ENCODE measurements around the gene COTL1.

Gene COTL1

DNA sequence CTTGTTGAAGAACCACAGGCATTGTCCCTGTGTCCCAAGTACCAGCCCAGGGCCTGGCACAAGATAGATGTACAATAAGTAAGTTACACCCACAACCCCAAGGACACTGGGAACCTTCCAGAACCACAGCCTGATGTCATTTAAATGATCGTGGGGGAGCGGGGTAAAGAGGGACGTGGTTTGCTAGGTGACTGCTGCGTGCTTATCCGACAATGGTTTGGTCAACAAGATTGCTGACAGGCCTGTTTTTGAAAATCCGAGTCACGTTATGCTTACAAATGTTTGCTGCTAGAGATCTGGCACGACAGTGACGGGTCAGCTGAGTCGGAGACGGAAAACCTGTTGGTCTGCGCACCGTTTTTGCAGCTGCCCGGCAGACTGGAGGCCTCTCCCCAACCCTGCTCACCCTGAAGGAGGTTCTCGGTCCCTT lies 22.8 kb downstream of the COTL1 start:
- no peak for DNase-seq

DNA sequence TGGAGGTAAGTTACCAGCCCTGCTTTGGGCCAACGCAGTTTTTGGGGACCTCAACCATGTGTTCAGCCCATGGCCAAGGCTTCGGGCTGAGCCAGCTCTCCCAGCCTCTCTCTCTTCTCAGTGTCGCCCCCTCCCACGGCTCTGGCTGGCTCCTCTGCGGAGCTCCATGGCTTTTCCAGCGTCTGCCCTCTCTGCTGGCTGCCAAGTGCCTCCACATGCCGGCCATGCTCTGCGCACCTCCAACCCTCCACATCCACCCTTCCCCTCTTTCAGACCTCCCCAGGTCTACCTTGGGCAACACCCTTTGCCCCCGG lies 23.2 kb downstream of the COTL1 start:
- no peak for DNase-seq

DNA sequence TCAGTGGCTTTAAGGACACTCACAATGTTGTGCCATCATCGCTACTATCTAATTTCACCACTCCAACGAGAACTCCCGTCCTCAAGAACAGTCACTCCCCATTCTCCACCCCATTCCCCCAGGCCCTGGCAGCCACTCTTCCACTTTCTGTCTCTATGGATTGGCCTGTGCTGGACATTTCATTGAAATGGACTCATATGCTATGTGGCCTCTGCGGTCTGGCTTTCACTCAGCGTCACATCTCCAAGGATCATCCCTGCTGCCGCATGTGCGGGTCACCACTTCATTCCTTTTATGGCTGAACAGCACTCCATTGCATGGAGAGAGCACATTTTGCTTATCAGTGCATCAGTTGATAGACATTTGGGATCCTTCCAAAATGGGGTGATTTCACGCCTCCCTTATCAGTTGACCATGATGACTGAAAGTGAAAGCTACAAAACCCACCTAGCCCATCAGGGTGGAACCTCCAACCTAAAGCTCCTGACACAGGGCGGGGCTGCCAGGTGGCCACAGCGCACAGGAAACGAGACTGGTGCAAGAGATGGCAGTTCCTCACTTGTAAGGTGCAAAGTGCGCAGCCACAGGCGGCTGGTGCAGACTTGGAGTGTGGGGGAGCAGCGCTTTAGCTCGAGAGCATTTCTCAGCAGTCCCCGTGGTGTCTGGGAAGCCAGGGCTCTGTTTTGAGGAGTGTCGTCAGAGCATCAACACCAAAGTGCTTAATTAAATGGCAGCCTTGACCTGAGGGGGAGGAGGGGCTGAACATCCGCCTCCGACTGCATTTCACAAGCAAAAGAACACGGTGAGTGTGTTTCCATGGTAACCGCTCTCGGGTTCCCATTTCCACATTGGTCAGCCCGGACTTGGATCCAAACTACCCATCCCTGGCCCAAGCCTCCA lies 23.8 kb downstream of the COTL1 start:
- peak; percentile 70 for DNase-seq

DNA sequence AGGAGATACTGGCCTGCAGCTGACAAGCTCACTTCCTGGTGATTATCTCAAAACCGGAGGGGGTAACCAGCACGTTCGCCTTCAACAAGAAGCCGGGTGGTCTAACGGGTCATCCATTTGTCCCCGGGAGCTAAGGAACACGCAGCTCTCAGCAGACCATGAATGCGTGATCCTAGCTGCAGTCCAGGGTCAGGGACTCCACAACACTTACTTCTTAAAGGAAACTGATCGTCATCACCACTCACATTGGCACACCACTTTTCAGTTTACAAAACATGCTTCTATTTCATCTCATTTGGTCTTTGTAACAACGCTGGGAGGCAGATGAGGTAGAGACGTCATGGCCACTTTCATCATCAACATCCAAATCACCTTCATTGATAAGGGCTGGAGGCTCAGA lies 25.2 kb downstream of the COTL1 start:
- DNase-seq, result no peak

DNA sequence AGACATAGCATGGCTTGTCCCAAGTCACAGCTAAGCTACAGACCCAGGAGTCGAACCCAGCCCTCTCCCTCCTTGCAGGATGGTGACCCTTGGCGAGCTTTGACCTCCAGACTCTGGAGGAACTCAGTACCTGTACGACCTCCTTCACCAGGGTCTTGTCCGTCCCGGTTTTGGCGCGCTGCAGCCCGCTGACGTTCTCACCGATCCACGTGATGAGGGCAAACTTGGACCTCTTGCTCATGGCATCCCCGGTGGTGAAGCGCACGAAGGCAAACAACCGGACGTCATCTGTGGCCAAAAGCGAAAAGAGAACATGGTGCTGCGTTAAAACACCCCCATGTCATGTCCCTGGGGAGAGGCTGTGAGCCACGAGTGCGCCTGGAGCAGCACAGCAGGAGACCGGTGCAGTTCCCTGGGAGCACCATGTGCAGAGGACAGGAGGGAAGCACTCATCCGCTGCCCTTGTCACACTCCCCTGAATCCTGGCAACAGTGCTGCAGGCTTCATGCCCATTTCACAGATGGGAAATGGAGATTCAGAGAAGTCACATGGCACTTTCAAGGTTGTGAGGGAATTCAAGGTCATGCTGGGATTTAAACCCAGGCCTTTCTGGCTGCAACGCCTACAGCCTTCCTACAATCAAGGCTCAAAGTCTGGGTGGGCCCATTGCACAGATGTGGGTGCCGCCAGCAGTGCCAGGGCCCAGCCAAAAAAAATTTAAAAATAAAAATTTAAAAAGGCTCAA lies 27.7 kb downstream of the COTL1 start:
- DNase-seq, result no peak

DNA sequence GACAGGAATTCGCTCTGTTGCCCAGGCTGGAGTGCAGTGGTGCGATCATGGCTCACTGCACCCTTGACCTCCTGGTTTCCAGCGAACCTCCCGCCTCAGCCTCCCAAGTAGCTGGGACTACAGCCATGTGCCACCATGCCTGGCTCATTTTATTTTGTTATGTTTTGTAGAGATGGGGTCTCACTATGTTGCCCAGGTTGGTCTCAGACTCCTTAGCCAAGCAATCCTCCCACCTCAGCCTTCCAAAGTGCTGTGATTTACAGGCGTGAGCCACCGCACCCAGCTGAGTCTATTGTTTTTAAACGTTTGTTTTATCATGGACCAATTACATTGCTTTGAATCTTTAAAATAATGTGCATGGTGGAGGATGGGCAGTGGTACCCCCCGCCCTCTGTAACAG lies 28.9 kb downstream of the COTL1 start:
- no peak for DNase-seq

DNA sequence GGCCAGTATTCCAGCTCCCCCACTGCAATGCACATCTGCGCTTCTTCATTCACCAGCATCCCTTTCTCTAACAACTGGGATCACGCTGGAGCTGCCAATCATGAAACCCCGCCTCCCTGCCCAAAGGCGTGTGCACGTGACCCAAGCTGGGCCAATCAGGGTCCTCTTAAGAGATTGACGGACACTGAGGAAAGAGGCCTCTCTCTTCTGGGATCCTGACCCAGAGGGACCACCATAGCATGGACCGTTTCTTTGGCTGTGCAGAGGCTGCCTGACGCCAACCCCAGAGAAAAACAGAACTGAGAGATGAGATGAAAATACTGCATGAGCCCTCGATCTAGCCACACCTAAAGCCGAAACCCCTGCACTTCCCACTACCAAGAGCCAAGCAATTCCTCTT lies 32.0 kb downstream of the COTL1 start:
- DNase-seq, result no peak

DNA sequence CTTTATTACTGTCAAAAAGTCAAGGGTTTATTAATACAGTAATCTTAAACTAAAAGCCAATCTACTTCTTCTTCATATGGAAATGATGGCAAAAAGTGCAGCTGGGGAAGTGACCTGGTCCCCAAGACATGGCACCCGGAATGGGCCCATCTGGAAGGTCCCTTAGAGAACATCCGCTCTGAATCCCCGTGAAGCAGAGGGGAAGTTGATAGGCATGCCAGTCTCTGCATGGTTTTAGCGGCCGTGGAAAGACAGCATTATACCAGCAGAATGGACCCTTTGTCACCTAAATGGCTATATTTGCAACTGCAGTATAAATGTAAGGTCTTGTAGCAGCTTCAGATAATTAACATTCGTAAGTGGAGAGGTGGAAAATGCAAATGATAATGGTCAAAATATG lies 32.4 kb downstream of the COTL1 start:
- no peak for DNase-seq

DNA sequence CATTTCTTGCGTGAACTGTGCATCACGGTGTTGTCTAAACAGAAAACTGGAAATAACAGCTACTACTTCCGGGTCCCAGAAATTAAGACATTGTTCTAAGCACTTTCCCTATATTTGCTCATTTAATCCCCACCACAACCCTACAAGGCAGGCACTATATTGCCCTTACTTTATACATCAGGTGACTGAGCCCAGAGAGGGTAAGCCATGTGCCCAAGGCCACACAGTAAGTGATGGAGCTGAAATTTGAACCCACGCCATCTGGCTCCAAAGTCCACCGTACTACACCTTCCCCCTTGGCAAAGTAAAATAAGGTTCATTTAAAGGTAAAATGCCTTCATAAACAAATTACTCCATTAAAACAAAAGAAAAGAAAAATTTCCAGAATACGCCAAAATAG lies 33.2 kb downstream of the COTL1 start:
- no peak for DNase-seq

DNA sequence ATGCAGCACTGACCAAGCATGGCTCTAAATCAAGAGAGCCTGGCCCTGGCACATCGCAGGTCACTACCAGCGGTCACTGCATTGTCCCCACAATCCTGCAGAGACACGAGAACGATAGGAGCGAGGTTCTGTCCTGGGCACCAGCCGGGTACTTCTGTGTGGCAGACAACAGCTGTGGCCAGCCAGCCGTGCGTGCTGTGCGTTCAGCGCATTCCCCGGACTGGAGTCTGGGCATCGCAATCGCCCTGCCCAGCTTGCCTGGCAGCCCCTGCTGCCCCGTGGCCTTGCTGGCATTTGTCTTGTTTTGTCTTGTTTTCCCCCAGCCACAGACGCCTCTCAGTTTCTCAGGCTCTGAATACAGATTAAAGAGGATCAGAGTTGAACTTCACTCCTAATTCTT lies 33.9 kb downstream of the COTL1 start:
- no peak for DNase-seq

DNA sequence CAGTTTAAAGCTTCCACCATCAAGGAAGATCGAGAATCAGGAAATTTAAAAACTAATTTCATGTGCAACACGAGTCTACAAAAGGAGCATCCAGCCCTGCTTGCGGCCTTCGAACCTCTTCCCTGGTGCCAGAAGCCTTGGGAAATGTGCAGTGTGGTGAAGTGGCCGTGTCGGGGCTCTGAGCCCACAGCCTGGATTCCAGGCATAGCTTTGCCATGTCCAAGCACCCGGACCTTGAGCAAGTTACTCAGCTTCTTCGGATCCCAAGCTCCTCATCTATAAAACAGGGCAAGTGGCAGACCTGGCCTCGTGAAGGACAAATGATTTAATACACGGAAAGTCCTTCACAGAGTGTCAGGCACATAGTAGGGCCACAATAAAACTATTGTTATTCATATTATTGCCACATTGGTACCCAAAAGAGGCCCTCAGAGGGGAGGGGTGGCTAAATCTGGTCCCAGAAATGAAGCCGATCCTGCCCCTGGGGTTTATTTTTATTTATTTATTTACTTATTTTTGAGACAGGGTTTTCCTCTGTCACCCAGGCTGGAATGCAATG lies 34.8 kb downstream of the COTL1 start:
- DNase-seq, result no peak

DNA sequence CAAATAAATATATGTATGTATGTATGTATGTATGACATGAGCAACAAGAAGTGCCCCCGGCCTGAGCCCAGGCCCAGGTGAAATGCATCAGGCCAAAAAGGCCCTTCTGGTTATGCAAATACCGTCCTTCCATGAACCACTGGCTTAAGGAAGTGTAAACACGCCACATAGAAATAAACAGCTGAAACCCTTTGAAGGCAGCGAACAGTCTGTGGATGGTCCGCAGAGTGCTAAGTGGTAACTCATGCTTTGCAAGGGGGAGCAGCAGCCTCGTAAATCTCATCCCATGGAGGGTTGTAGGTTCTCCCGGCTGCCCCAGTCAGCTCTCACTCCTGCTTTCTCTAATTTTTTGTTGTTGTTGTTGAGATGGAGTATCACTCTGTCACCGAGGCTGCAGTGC lies 36.7 kb downstream of the COTL1 start:
- no peak for DNase-seq

DNA sequence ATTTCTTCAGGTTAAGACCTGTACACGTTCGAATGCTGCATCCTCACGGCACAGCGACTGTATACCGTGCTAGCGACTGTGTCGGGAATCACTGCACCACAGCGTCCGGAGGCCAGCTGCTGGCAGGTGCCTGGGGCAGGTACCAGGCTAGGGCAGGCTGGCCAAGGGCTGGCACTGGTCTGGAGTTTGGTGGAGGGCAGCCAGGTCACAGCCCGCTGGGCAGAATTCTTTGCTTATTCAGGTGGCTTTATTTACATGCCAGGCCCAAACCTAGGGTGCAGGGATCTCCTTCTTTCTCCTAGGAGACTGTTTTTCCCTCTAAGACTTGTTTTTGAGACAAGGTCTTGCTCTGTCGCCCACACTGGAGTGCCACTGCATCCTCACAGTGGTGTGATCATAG lies 37.9 kb downstream of the COTL1 start:
- no peak for DNase-seq

DNA sequence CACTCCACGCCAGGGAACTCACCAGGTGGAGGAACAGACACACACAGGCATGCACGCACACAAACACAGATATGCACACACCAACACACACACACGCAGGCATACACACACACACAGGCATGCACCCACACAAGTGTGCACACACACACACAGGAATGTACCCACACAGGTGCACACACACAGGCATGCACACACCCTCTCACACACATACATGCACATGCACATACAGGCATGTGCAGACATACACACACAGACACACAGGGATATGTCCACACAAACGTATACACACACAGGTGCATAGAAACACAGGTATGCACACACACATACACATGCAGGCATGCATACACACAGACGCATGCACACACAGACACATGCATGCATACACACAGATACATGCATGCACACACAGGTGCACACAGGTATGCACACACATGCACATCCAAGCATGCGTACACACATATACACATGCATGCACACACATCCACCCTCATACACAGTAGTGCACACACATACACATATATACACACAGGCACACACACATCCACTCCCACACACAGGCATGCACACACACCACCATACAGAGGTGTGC lies 39.2 kb downstream of the COTL1 start:
- DNase-seq, result no peak

DNA sequence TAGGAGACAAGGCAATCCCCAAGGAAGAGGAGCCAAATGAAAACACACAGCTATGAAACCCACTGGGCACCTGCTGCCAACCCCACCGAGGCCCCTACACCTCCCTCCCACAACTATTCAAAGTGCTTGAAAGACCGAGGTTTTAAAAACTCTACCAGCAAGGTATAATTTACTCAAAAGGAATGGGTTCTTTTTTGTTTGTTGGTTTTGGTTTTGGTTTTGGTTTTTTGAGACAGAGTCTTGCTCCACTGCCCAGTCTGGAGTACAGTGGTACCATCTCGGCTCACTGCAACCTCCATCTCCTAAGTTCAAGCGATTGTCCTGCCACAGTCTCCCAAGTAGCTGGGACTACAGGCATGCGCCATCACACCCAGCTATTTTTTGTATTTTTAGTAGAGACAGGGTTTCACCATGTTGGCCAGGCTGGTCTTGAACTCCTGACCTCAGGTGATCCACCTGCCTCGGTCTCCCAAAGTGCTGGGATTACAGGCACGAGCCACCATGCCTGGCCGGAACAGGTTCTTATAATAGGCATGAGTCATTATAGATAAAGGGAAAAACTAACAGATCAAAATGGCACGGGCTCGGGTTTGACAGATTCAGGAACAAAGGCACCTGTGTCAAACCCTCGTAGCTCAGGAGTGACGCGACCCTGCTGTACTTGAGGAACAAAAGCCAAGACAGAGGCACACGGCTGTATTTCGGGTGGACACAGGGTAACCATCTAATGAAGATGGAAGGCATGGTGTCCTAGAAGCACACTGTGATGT lies 40.7 kb downstream of the COTL1 start:
- DNase-seq, result no peak

DNA sequence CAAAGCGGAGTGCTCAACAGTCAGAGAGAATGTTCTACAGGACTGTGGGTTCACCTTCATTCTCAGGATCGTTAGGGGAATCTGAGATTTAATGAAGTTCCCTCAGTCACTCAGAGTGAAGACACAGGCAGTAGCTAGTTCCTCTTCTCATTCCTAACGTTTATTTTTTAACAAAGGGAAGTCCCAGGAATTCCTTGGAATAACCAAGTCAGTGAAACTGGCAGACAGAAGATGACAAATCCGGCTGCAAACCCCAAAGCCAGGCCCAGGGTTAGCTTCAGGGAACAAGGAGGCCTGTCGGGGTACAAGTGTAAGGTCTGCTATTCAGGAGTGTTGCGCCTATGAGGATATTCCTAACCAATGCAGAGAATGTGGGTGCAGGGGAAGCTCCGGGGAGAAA lies 42.0 kb downstream of the COTL1 start:
- no peak for DNase-seq

DNA sequence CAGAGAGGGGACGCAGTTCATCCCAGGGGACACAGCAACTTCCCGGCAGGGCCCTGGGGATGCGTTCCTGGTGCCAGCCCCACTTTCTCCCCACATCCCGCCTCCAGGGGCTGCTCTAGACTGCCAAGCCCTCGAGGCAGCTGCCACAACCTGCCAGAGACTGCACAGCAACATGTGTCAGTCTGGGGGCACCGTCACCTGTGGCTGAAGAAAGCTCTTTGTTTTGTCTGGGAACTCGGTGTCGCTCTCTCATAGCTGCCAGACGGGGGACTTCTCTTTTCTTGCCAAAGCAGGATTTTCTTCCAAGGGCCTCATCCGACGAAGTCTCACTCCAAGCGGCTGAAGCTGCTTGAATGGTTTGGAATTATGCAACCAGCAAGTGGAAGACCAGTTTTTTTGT lies 43.7 kb downstream of the COTL1 start:
- no peak for DNase-seq

DNA sequence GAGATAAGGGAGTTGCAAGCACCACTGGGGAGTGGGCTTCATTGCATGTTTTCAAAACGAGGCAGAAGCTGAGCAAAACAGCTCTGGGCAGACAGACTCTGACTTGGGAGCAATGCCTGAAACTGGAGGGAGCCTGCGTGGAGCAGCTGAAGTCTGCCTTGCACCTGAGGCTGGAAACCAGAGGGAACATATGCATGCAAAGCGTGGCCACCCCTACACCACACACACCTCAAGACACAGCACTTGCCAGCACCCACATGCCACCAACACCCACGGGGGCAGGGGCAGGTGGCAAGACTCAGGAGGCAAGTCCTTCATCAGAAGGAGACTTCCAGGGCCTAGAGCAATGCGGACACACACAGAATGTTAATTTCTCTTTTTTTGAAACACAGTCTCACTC lies 45.8 kb downstream of the COTL1 start:
- DNase-seq, result no peak

DNA sequence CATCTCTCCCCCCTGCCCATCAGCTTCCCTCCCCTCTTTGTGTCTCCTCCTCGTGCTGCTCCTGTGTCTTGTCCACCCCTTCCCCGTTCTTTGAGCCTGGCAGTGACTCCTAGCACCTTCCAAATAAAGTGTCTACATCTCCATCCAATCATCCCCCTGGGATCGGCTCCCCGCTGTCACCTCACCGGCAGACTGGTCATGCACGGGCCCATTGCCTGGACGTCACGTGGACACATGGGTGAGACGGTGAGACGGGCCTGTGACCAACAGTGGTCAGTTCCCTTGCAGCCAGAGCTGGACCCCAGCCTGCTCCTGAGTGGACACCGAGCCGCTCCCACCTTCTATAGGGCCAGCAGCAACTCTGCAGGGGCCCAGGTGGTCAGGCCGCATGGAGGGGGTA lies 46.4 kb downstream of the COTL1 start:
- no peak for DNase-seq

DNA sequence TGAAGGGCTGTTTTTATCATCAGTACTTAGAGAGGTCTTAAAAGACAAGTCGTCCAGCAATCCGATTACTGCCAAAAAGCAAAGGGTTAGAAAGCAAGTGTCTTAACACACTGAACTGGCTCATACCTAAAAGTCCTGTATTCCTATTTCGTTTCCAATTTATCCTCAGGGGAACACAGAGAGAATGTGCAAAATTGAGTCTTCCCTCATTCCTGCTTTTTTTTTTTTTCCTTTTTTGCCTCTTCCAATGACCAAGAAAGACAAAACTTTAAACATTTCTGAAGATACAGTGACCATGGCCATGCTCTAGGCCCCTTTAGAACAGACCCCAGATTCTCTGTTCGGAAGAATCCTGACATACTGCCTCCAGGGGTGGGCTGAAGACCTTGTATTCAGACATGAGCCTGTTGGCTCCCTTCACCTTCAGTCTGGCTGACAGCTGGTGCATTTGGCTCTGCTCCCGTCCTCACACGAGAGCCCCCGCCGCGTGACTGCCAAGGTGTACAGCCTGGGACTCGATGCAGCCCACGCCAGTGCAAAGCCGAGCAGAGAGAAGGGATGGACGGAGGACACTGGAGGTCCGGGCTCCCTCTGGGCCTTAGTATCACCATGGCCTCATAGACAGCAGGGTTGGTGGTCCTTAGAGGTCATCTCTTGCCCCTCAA lies 47.0 kb downstream of the COTL1 start:
- no peak for DNase-seq

DNA sequence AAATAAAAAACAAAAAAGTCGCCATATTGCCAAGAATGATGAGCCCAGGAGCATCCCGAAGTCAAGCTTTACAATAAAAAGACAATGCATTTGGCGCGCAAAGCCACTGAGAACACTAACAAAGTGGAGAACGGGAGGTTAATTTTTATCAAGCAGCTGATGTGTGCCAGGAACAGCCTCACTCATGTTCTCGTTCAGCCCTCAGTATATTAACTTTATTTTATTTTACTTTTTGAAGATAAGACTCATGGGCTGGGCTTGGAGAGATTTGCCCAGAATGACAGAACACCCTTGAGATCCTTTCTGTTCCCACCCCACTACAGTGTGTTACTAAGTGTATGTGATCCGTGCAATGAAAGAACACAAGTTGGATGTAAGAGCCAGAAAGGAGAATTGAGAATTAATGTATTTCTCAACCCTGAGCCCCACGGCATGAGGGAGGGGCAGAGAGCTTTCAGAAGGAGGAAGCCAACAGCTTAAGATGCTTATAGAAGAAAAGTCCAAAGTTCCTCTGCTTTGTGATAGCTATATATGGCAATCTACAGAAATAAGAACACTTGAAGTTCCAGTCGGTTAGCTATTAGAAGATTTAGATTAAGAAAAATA lies 48.4 kb downstream of the COTL1 start:
- no peak for DNase-seq

DNA sequence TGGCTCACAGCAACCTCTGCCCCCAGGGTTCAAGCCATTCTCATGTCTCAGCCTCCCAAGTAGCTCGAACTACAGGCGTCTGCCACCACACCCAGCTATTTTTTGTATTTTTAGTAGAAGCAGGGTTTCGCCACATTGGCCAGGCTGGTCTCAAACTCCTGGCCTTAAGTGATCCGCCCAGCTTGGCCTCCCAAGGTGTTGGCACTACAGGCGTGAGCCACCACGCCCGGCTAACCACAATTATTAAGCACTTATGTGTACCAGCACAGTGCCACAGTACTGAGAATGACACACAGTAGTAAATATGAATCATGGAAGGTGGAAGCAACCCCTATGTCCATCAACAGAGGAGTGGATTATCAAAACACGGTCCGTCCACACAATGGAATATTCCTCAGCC lies 49.8 kb downstream of the COTL1 start:
- no peak for DNase-seq
